NCI-H2171 treated with DMSO at 0.1 percent for 48 hours (cell line): ENCODE measurements around the gene MLXIPL.
"Not testable (repeated sequence)": the region's sequence is repeated elsewhere in the genome, so short reads cannot be mapped to it uniquely, and the experiment has no call there.

Experiments
- DNase-seq: peaks from one replicate; lab custom pipeline; 2025; lab: John Stamatoyannopoulos, UW

MLXIPL gene

DNA sequence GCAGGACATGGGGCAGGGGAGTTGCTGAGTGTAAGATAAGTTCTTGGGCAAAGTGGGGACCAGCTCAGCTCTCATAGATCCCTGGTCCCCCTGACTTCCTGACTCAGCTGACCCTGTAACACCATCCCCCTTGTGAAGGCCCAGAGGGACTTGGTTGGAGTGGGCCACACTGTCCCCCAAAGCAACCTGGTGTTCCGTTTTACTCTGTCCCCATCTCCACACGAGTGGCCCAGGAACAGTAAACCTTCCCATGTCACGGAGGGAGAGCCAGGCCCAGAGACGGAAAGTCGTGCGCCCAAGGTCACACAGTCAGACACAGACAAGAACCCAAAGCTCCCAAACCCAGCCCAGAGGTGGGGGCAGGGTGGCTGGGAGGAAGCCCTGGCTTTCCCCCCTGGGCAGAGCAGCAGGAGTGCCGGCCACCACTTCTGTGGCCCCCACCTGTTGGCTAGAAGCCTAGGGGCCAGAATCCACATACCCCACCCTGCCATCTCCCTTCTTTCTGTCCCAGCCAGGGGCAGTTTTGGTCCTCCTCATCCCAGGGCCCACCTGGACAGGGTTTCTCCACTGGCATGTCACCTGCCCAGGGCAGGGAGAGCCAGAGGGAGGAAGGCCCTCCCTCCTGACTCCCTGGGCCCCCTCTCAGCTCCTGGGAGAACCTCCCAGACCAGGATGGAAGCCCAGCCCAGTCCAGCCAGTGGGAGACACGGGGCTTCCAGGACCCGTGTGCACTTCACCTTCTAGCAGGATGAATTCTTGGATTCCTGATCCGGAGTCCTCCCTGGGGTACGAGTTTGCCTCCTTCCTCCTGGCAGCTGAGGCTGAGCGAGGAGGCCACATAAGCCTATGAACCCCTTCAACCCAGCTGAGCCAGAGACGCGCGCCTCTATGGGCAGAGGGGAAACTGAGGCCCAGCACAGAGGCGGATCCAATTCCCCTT, 22.7 kb upstream of the MLXIPL start:
- DNase-seq: no peak

- DNase-seq: no peak
Observed at GRCh38 chr7:73645643-73646174, 21.4 kb upstream of the MLXIPL start.

DNA sequence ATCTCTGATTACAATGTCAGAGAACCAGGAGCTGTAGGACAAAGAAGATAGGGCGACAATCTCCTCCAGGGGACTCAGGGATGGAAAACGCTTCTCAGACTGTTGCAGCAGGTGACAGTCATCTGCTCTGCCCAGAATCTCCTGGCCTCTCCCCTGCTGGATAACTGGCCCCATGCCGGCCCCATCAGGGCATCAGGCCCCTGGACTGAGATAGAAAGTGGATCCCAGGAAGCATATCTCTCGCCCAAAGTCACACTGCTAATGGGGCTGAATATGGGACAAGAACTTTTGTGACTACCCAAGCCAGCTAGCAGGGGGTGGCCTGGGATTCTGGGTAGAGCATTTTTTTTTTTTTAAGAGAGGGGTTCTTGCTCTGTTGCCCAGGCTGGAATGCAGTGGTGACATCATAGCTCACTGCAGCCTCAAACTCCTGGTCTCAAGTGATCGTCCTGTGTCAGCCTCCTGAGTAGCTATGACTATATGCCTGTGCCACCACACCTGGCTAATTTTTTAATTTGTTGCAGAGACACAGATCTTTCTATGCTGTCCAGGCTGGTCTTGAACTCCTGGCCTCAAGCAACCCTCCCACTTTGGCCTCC, 20.5 kb upstream of the MLXIPL start:
- no peak for DNase-seq

DNA sequence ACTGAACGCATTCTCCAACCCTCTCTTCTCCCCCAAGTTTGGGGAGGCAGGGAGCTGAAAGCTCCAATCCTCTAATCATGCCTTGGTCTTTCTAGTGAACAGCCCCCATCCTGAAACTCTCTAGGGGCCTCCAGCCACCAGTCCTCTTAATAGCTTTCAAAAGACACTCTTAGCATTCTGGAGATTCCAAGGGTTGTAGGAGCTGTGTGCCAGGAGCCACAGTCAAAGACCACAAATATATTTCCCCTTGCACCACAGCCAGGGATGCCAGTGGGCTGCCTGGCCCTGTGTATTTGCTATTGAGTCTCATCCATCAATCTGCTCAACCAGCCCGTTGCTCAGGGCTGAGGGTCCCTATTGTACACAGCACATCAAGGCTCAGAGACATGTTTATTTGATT, 18.5 kb upstream of the MLXIPL start:
- no peak for DNase-seq

GRCh38 chr7:73638911-73639310, 14.6 kb upstream of the MLXIPL start:
- no peak for DNase-seq

- DNase-seq: no peak
Observed at GRCh38 chr7:73635428-73636200, 11.3 kb upstream of the MLXIPL start.

GRCh38 chr7:73633844-73634243, 9.5 kb upstream of the MLXIPL start:
- no peak for DNase-seq

DNA sequence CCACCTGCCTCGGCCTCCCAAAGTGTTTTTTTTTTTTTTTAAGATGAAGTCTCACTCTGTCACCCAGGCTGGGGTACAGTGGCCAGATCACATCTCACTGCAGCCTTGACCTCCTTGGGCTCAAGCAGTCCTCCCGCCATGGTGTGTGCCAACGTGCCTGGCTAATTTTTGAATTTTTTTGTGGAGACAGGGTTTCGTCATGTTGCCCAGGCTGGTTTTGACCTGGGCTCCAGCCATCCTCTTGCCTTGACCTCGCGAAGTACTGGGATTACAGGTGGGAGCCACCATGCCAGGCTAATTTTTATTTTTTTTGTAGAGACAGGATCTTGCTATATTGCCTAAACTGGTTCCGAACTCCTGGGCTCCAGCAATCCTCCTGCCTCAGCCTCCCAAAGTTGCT, 9.0 kb upstream of the MLXIPL start:
- no peak for DNase-seq

DNA sequence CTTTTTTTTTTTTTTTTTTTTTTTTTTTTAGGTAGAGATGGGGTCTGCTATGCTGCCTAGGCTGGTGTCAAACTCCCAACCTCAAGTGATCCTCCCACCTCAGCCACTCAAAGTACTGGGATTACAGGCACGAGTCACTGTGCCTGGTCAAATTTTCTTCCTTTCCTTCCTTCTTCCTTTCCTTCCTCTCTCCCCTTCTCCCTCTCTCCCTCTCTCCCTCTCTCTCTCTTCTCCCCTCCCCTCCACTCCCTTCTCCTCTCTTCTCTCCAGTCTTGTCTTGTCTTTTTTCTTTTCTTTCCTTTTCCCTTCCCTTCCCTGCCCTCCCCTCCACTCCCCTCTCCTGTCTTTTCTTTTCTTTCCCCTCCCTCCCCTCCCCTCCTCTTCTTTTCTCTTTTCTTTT, 7.2 kb upstream of the MLXIPL start:
- no peak for DNase-seq

DNA sequence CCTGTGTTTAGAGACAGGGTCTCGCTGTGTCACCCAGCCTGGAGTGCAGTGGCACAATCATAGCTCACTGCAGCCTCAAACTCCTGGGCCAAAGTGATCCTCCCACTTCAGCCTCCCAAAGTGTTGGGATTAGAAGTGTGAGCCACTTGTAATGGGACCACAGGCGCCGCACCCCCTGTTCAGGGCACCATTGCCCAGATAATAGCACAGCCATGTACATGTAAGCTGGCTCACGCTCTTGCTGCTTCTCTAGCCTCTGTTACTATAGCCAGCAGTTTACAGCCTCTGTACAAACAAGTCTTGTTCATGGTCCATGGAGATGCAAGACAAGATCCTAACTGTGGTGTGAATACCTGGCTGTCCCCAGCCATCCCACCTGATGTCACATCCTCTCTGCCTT, 4.2 kb upstream of the MLXIPL start:
- no peak for DNase-seq

DNA sequence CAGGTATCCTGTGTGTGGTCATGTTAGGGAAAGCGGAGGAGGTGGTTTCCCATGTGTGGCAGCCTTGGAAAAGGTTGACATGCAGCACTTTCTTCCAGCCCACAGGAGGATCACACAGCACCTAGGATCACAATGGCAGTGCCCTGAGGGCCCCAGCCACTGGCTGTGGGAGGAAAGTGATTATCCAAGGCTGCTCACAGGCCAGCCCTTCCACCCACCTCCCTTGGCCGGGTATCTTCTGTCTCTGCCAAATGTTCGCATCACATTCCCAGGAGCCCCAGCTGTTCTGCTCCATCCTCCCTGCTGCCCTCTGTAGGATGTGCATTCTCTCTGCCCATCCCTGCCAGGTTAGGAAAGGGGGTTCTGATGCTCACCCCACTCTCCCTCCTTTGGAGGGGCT, 2.5 kb upstream of the MLXIPL start:
- DNase-seq: peak; percentile 89

DNA sequence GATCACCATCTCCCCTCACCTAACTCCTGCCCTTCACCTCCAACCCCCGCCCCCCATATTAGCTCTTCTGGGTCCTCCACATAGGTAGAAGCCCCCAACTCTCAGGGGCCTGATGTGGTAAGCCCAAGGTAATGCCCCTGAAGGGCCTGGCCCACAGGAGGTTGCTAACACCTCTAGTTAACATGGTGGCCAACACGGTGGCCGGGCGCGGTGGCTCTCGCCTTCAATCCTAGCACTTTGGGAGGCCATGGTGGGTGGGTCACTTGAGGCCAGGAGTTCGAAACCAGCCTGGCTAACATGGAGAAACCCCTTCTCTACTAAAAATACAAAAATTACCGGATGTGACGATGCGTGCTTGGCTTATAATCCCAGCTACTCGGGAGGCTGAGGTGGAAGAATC, 954 bp upstream of the MLXIPL start:
- no peak for DNase-seq

GRCh38 chr7:73624669-73625001, 313 bp upstream of the MLXIPL start:
- DNase-seq: no peak

- DNase-seq: peak; percentile 52
Observed at GRCh38 chr7:73622909-73623797, 1.2 kb downstream of the MLXIPL start.

DNA sequence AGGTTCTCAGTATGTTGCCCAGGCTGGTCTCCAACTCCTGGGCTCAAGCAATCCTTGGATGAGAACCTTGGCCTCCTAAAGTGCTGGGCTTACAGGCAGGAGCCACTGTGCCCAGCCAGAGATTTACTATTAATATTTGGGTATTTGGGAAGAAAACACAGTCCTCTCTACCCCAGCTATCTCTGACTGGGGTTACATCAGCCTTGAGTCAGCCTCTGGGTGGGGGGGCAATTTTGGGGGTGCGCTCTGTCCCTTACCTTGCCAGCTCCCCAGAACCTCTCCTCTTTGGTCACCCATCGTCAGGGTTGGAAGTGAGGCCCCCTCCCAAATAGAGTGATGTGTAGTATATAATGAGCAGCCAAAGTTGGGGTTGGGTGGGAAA, 1.8 kb downstream of the MLXIPL start:
- DNase-seq: no peak

DNA sequence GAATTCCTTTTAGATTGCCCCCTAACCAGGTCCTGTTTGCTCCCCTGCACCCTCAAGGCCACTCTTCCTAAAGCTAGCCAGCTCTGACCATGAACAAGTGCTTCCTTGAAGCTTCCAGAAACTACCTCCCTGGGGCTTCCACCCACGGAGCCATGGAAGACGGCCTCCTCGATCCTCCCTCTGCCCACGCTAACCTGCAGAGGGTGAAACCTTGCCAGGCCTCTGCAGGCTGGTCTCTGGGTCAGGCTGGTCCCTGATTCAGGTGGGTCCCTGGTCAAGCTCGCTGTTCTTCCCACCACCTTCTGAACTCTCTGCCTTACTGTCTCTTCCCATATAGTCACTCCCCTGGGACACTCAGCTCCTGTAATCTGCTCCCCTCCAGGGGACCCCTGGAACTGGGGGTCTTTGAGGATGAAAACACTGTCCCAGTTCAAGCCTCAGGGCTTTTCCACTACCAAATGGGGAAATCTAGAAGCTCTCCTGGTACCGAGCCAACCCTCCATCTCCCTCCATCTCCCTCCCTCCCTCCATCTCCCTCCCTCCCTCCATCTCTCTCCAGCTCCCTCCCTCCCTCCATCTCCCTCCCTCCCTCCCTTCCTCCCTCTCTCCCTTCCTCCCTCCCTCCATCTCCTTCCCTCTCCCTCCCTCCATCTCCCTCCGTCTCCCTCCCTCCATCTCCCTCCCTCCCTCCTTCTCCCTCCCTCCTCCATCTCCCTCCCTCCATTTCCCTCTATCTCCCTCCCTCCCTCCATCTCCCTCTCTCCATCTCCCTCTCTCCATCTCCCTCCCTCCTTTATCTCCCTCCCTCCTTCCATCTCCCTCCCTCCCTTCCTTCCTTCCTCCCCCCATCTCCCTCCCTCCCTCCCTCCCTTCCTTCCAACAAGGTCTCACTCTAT, 2.9 kb downstream of the MLXIPL start:
- DNase-seq: no peak

DNA sequence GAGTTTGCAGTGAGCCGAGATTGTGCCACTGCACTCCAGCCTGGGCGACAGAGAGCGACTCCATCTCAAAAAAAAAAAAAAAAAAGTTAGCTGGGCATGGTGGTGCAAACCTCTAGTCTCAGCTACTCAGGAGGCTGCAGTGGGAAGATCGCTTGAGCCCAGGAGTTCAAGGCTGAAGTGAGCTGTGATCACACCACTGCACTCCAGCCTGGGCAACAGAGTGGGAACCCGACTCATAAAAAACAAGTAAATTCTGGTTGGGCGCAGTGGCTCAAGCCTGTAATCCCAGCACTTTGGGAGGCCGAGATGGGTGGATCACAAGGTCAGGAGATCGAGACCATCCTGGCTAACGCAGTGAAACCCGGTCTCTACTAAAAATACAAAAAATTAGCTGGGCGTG, 4.9 kb downstream of the MLXIPL start:
- DNase-seq: not testable (repeated sequence)

GRCh38 chr7:73618538-73618937, 5.8 kb downstream of the MLXIPL start:
- DNase-seq: peak; percentile 89

- not testable (repeated sequence) for DNase-seq
Observed at GRCh38 chr7:73617520-73617919, 6.8 kb downstream of the MLXIPL start.

GRCh38 chr7:73615886-73616285, 8.4 kb downstream of the MLXIPL start:
- peak; percentile 73 for DNase-seq

GRCh38 chr7:73614937-73615336, 9.4 kb downstream of the MLXIPL start:
- DNase-seq: not testable (repeated sequence)
